GM23338 (cell line): Measurements from ENCODE around the gene AOPEP. TPM values are rescaled to one million over a fixed set of nuclear protein-coding genes. Genes with fewer than 3 reads are reported as not detected.

Experiments used
- ATAC-seq: fragments of 200-7000 bp; cut with Tn5 transposase; 3 replicates; pipeline ENCODE4 v1.9.1; 2020
- DNase-seq: peaks from one replicate; pipeline ENCODE4 v3.0.0-alpha.2; 2015; ENCODE audit warnings: low spot score
- H2AFZ ChIP-seq: fragments of 200-600 bp; sonication (generic); 2 replicates; pipeline ENCODE4 v1.8.0; 2016; ENCODE audit warnings: antibody characterized with exemption, mild to moderate bottlenecking, moderate library complexity
- H3F3A ChIP-seq: fragments of 200-600 bp; sonication (generic); replicated peaks from 2 replicates; pipeline ENCODE4 v1.8.0; 2017; ENCODE audit warnings: antibody characterized with exemption, mixed run types, low read depth
- H3K27ac ChIP-seq: fragments of 200-600 bp; sonication (generic); 2 replicates; pipeline ENCODE4 v1.6.1; 2016; ENCODE audit warnings: low read depth
- H3K27me3 ChIP-seq: fragments of 200-600 bp; sonication (generic); 2 replicates; pipeline ENCODE4 v1.8.0; 2016; ENCODE audit warnings: mild to moderate bottlenecking, mixed run types, moderate library complexity; ENCODE audit not compliant: insufficient read depth
- H3K36me3 ChIP-seq: fragments of 200-600 bp; sonication (generic); 2 replicates; pipeline ENCODE4 v1.8.0; 2016; ENCODE audit warnings: mild to moderate bottlenecking; ENCODE audit not compliant: insufficient read depth
- H3K4me1 ChIP-seq: fragments of 200-600 bp; sonication (generic); 2 replicates; pipeline ENCODE4 v1.8.0; 2016; ENCODE audit warnings: mild to moderate bottlenecking, moderate library complexity; ENCODE audit not compliant: insufficient read depth
- H3K4me2 ChIP-seq: fragments of 200-600 bp; sonication (generic); 2 replicates; pipeline ENCODE4 v1.7.1; 2017; ENCODE audit warnings: mixed run types
- H3K4me3 ChIP-seq: fragments of 200-600 bp; sonication (generic); 2 replicates; pipeline ENCODE4 v1.6.1; 2016; ENCODE audit warnings: mixed run types
- H3K79me2 ChIP-seq: fragments of 200-600 bp; sonication (generic); replicated peaks from 2 replicates; pipeline ENCODE4 v1.8.0; 2017; ENCODE audit warnings: mild to moderate bottlenecking; ENCODE audit not compliant: insufficient read depth
- H3K9me2 ChIP-seq: fragments of 200-600 bp; sonication (generic); 2 replicates; pipeline ENCODE4 v1.8.0; 2017; ENCODE audit not compliant: insufficient read depth
- H4K20me1 ChIP-seq: fragments of 200-600 bp; sonication (generic); replicated peaks from 2 replicates; pipeline ENCODE4 v1.8.0; 2017; ENCODE audit warnings: mild to moderate bottlenecking; ENCODE audit not compliant: insufficient read depth
- H3K27ac Mint-ChIP-seq: 2 replicates; pipeline ENCODE4 v1.8.0; 2020; ENCODE audit warnings: inconsistent platforms, mild to moderate bottlenecking, moderate library complexity, mixed read lengths
- H3K27me3 Mint-ChIP-seq: 3 replicates; pipeline ENCODE4 v1.8.0; 2022; ENCODE audit warnings: low read depth, mild to moderate bottlenecking, moderate library complexity, mixed read lengths, inconsistent platforms; ENCODE audit not compliant: insufficient read depth, poor library complexity
- H3K36me3 Mint-ChIP-seq: 3 replicates; pipeline ENCODE4 v1.8.0; 2021; ENCODE audit warnings: low read depth, mild to moderate bottlenecking, inconsistent platforms, moderate library complexity, mixed read lengths
- H3K4me1 Mint-ChIP-seq: 3 replicates; pipeline ENCODE4 v1.8.0; 2020; ENCODE audit warnings: mild to moderate bottlenecking, inconsistent platforms, mixed read lengths
- H3K4me3 Mint-ChIP-seq: 3 replicates; pipeline ENCODE4 v1.8.0; 2021; ENCODE audit warnings: moderate library complexity, mild to moderate bottlenecking, inconsistent platforms, mixed read lengths
- H3K9me3 Mint-ChIP-seq: 3 replicates; pipeline ENCODE4 v1.8.0; 2020; ENCODE audit warnings: moderate library complexity, mild to moderate bottlenecking, inconsistent platforms, mixed read lengths
- CREB1 ChIP-seq: fragments of 250-450 bp; sonication (Bioruptor Pico); IDR thresholded peaks from 2 replicates; pipeline ENCODE4 v1.5.0; 2020; ENCODE audit warnings: low read depth, mild to moderate bottlenecking, moderate library complexity
- EZH2 ChIP-seq: fragments of 200-600 bp; sonication (generic); IDR thresholded peaks from one replicate; pipeline ENCODE4 v1.8.0; 2017; ENCODE audit warnings: antibody characterized with exemption, mild to moderate bottlenecking, low read depth; ENCODE audit not compliant: unreplicated experiment
- EZH2phosphoT487 ChIP-seq: fragments of 200-600 bp; sonication (generic); IDR thresholded peaks from one replicate; pipeline ENCODE4 v1.8.1; 2018; ENCODE audit warnings: antibody characterized with exemption; ENCODE audit not compliant: unreplicated experiment
- JUNB ChIP-seq: IDR thresholded peaks from one replicate; pipeline ENCODE4 v1.6.1; 2016; ENCODE audit warnings: antibody characterized with exemption; ENCODE audit not compliant: unreplicated experiment
- NANOG ChIP-seq: IDR thresholded peaks from 2 replicates; pipeline ENCODE4 v1.6.1; 2016; ENCODE audit warnings: antibody characterized with exemption, borderline replicate concordance
- POLR2AphosphoS5 ChIP-seq: IDR thresholded peaks from 2 replicates; pipeline ENCODE4 v1.6.1; 2016; ENCODE audit warnings: antibody characterized with exemption, low read depth
- STAT1 ChIP-seq: IDR thresholded peaks from one replicate; pipeline ENCODE4 v1.6.1; 2016; ENCODE audit warnings: antibody characterized with exemption; ENCODE audit not compliant: unreplicated experiment
- ZNF114 ChIP-seq: fragments of 250-450 bp; sonication (Bioruptor Pico); IDR thresholded peaks from 2 replicates; pipeline ENCODE4 v1.5.0; 2020; ENCODE audit warnings: mild to moderate bottlenecking, moderate library complexity
- ZNF331 ChIP-seq: fragments of 250-450 bp; sonication (Bioruptor Pico); IDR thresholded peaks from 2 replicates; pipeline ENCODE4 v1.5.0; 2020; ENCODE audit warnings: low read depth, mild to moderate bottlenecking, moderate library complexity
- polyA plus RNA-seq: library from polyadenylated mRNA; unstranded; fragments of >200 nt; fragmentation: Nextera tagmentation; extraction: Ambion mirVana; gene quantifications from 2 replicates; pipeline ENCODE4 v1.2.1, GENCODE V29; 2016
- total RNA-seq: library from RNA; depleted of rRNA; stranded (reverse); fragments of >200 nt; shearing (Covaris generic); gene quantifications from 2 replicates; pipeline ENCODE4 v1.2.3, GENCODE V29; 2014
- TF ChIP-seq, protein P1 (sequence below), 2 experiments: fragments of 200-600 bp in 1 of 2; sonication (generic) in 1 of 2; conservative IDR thresholded peaks; 2 replicates each; pipeline versions ENCODE4 v1.5.1 to v1.6.1; 2016 to 2017; ENCODE audit warnings: antibody characterized with exemption in 2 of 2, low read depth in 2 of 2, mild to moderate bottlenecking in 2 of 2, moderate library complexity in 1 of 2
- TF ChIP-seq, protein P2 (sequence below): IDR thresholded peaks from 2 replicates; pipeline ENCODE4 v1.6.1; 2016; ENCODE audit warnings: antibody characterized with exemption
- TF ChIP-seq, protein P3 (sequence below): IDR thresholded peaks from one replicate; pipeline ENCODE4 v1.6.1; 2018; ENCODE audit warnings: antibody characterized with exemption; ENCODE audit not compliant: unreplicated experiment
- TF ChIP-seq, protein P4 (sequence below): fragments of 250-450 bp; sonication (Bioruptor Pico); IDR thresholded peaks from 2 replicates; pipeline ENCODE4 v1.5.0; 2020; ENCODE audit warnings: mild to moderate bottlenecking, moderate library complexity

Gene AOPEP
- total and polyA plus RNA-seq, 2 experiments from 2014 or later, result 7.0 to 16.5 TPM

DNA sequence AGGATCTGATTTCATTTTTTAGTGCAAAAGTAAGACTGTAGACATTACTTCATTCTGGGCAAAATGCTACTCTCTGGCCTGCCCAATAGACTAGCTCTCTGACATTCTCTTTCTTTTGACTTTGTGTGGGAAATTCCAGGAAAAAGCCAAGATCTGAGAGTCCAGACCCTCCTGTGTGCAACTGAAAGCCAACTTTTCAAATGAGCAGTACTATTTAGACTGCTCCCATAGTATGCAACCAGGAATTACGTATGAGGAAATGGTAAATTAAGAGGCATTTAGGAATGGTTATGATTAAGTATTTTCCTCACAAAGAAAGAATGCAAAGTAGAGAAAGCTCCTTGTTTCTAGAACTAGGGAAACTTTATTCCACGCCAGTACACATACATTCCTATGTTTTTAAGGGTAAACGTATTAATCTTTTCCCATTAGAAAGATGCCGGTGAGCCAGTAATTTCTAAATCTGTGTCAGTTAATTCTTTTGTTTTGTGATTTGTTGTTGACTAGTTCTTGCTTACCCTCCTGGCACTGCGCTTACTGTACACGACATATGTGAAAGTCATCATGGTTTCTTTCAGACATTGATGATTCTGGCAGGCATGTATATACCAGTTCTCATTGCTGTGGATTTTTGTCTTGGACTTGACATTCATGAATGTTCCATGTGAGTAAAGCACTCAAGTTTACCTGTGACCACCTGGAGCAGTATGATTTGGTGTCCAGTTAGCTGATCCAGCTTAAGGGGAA, 56.0 kb downstream of the AOPEP start:
- Histone ChIP-seq H3K4me3 (no peak overlapping the region), H3K27me3 (no peaks in the 10 kb centered on the region), H3K27ac (no peak overlapping the region), H2AFZ (no peak overlapping the region), H3K4me1 (no peaks in the 10 kb centered on the region), H3K36me3 (no peaks in the 10 kb centered on the region), H3F3A (no peaks in the 10 kb centered on the region), H3K4me2 (no peak overlapping the region), H4K20me1 (no peaks in the 10 kb centered on the region), H3K9me2 (no peaks in the 10 kb centered on the region), H3K79me2 (no peaks in the 10 kb centered on the region)
- peaks cover 15% of the 10 kb centered on the region for H3K4me1 Mint-ChIP-seq
- no peak overlapping the region for H3K4me3 Mint-ChIP-seq
- no peak for ATAC-seq
- TF ChIP-seq, protein P1, sequence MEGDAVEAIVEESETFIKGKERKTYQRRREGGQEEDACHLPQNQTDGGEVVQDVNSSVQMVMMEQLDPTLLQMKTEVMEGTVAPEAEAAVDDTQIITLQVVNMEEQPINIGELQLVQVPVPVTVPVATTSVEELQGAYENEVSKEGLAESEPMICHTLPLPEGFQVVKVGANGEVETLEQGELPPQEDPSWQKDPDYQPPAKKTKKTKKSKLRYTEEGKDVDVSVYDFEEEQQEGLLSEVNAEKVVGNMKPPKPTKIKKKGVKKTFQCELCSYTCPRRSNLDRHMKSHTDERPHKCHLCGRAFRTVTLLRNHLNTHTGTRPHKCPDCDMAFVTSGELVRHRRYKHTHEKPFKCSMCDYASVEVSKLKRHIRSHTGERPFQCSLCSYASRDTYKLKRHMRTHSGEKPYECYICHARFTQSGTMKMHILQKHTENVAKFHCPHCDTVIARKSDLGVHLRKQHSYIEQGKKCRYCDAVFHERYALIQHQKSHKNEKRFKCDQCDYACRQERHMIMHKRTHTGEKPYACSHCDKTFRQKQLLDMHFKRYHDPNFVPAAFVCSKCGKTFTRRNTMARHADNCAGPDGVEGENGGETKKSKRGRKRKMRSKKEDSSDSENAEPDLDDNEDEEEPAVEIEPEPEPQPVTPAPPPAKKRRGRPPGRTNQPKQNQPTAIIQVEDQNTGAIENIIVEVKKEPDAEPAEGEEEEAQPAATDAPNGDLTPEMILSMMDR (conservative IDR thresholded peaks at IDR 0.05; ENCODE audit: low read depth in 2 of 2), result no peak
- TF ChIP-seq, protein P2, sequence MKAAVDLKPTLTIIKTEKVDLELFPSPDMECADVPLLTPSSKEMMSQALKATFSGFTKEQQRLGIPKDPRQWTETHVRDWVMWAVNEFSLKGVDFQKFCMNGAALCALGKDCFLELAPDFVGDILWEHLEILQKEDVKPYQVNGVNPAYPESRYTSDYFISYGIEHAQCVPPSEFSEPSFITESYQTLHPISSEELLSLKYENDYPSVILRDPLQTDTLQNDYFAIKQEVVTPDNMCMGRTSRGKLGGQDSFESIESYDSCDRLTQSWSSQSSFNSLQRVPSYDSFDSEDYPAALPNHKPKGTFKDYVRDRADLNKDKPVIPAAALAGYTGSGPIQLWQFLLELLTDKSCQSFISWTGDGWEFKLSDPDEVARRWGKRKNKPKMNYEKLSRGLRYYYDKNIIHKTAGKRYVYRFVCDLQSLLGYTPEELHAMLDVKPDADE, result no peak
- TF ChIP-seq, protein P3, sequence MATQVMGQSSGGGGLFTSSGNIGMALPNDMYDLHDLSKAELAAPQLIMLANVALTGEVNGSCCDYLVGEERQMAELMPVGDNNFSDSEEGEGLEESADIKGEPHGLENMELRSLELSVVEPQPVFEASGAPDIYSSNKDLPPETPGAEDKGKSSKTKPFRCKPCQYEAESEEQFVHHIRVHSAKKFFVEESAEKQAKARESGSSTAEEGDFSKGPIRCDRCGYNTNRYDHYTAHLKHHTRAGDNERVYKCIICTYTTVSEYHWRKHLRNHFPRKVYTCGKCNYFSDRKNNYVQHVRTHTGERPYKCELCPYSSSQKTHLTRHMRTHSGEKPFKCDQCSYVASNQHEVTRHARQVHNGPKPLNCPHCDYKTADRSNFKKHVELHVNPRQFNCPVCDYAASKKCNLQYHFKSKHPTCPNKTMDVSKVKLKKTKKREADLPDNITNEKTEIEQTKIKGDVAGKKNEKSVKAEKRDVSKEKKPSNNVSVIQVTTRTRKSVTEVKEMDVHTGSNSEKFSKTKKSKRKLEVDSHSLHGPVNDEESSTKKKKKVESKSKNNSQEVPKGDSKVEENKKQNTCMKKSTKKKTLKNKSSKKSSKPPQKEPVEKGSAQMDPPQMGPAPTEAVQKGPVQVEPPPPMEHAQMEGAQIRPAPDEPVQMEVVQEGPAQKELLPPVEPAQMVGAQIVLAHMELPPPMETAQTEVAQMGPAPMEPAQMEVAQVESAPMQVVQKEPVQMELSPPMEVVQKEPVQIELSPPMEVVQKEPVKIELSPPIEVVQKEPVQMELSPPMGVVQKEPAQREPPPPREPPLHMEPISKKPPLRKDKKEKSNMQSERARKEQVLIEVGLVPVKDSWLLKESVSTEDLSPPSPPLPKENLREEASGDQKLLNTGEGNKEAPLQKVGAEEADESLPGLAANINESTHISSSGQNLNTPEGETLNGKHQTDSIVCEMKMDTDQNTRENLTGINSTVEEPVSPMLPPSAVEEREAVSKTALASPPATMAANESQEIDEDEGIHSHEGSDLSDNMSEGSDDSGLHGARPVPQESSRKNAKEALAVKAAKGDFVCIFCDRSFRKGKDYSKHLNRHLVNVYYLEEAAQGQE, result no peak
- TF ChIP-seq POLR2AphosphoS5, result no peak
- no peak for TF ChIP-seq JUNB
- no peak for TF ChIP-seq CREB1
- TF ChIP-seq EZH2, result no peak
- TF ChIP-seq ZNF331, result no peak
- TF ChIP-seq STAT1, result no peak
- TF ChIP-seq, protein P4, sequence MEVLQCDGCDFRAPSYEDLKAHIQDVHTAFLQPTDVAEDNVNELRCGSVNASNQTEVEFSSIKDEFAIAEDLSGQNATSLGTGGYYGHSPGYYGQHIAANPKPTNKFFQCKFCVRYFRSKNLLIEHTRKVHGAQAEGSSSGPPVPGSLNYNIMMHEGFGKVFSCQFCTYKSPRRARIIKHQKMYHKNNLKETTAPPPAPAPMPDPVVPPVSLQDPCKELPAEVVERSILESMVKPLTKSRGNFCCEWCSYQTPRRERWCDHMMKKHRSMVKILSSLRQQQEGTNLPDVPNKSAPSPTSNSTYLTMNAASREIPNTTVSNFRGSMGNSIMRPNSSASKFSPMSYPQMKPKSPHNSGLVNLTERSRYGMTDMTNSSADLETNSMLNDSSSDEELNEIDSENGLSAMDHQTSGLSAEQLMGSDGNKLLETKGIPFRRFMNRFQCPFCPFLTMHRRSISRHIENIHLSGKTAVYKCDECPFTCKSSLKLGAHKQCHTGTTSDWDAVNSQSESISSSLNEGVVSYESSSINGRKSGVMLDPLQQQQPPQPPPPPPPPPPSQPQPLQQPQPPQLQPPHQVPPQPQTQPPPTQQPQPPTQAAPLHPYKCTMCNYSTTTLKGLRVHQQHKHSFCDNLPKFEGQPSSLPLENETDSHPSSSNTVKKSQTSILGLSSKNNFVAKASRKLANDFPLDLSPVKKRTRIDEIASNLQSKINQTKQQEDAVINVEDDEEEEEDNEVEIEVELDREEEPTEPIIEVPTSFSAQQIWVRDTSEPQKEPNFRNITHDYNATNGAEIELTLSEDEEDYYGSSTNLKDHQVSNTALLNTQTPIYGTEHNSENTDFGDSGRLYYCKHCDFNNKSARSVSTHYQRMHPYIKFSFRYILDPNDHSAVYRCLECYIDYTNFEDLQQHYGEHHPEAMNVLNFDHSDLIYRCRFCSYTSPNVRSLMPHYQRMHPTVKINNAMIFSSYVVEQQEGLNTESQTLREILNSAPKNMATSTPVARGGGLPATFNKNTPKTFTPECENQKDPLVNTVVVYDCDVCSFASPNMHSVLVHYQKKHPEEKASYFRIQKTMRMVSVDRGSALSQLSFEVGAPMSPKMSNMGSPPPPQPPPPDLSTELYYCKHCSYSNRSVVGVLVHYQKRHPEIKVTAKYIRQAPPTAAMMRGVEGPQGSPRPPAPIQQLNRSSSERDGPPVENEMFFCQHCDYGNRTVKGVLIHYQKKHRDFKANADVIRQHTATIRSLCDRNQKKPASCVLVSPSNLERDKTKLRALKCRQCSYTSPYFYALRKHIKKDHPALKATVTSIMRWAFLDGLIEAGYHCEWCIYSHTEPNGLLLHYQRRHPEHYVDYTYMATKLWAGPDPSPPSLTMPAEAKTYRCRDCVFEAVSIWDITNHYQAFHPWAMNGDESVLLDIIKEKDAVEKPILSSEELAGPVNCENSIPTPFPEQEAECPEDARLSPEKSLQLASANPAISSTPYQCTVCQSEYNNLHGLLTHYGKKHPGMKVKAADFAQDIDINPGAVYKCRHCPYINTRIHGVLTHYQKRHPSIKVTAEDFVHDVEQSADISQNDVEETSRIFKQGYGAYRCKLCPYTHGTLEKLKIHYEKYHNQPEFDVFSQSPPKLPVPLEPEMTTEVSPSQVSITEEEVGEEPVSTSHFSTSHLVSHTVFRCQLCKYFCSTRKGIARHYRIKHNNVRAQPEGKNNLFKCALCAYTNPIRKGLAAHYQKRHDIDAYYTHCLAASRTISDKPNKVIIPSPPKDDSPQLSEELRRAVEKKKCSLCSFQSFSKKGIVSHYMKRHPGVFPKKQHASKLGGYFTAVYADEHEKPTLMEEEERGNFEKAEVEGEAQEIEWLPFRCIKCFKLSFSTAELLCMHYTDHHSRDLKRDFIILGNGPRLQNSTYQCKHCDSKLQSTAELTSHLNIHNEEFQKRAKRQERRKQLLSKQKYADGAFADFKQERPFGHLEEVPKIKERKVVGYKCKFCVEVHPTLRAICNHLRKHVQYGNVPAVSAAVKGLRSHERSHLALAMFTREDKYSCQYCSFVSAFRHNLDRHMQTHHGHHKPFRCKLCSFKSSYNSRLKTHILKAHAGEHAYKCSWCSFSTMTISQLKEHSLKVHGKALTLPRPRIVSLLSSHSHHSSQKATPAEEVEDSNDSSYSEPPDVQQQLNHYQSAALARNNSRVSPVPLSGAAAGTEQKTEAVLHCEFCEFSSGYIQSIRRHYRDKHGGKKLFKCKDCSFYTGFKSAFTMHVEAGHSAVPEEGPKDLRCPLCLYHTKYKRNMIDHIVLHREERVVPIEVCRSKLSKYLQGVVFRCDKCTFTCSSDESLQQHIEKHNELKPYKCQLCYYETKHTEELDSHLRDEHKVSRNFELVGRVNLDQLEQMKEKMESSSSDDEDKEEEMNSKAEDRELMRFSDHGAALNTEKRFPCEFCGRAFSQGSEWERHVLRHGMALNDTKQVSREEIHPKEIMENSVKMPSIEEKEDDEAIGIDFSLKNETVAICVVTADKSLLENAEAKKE, result no peak
- TF ChIP-seq ZNF114 (CRISPR knock-in tag), result no peak
- no peak for TF ChIP-seq EZH2phosphoT487
- TF ChIP-seq NANOG, result no peak
- no peak overlapping the region for H3K27ac Mint-ChIP-seq
- no peaks in the 10 kb centered on the region for H3K9me3 Mint-ChIP-seq
- DNase-seq, result no peak
- no peaks in the 10 kb centered on the region for H3K27me3 Mint-ChIP-seq
- H3K36me3 Mint-ChIP-seq, result no peaks in the 10 kb centered on the region
